Measurements from ENCODE around the gene MYL9. TPM values are rescaled to one million over a fixed set of nuclear protein-coding genes. Genes with fewer than 3 reads are reported as not detected.

The MYL9 gene
- total RNA-seq, 1 donor from 2014 or later: 128 TPM

- DNase-seq (ENCODE audit: low spot score): peak; percentile 52
- Mint-ChIP-seq H3K27ac (ENCODE audit: unreplicated experiment) (peak overlapping the region; percentile 91), H3K27me3 (ENCODE audit: unreplicated experiment) (peaks cover 20% of the 10 kb centered on the region), H3K4me3 (ENCODE audit: unreplicated experiment) (peak overlapping the region; percentile 98), H3K9me3 (ENCODE audit: unreplicated experiment) (no peaks in the 10 kb centered on the region), H3K4me1 (ENCODE audit: unreplicated experiment) (peaks cover 25% of the 10 kb centered on the region), H3K36me3 (ENCODE audit: low read depth, unreplicated experiment) (peaks cover 8% of the 10 kb centered on the region)
- TF ChIP-seq CTCF (IDR thresholded peaks at IDR 0.05; ENCODE audit: unreplicated experiment): no peak
Observed at GRCh38 chr20:36574366-36575135, 33.2 kb downstream of the MYL9 start.

- H3K4me3 Mint-ChIP-seq (ENCODE audit: unreplicated experiment): no peak overlapping the region
- peaks cover 18% of the 10 kb centered on the region for H3K36me3 Mint-ChIP-seq (ENCODE audit: low read depth, unreplicated experiment)
- no peak for DNase-seq (ENCODE audit: low spot score)
- peaks cover 25% of the 10 kb centered on the region for H3K4me1 Mint-ChIP-seq (ENCODE audit: unreplicated experiment)
- H3K27ac Mint-ChIP-seq (ENCODE audit: unreplicated experiment): no peak overlapping the region
- no peak for TF ChIP-seq CTCF (IDR thresholded peaks at IDR 0.05; ENCODE audit: unreplicated experiment)
- no peaks in the 10 kb centered on the region for H3K9me3 Mint-ChIP-seq (ENCODE audit: unreplicated experiment)
- peaks cover 17% of the 10 kb centered on the region for H3K27me3 Mint-ChIP-seq (ENCODE audit: unreplicated experiment)
Observed at GRCh38 chr20:36576081-36576445, 34.7 kb downstream of the MYL9 start.

GRCh38 chr20:36578356-36579041 is 37.2 kb downstream of the MYL9 start:
- peaks cover 8% of the 10 kb centered on the region for H3K4me1 Mint-ChIP-seq (ENCODE audit: unreplicated experiment)
- H3K27ac Mint-ChIP-seq (ENCODE audit: unreplicated experiment): no peak overlapping the region
- H3K36me3 Mint-ChIP-seq (ENCODE audit: low read depth, unreplicated experiment): peaks cover 18% of the 10 kb centered on the region
- H3K4me3 Mint-ChIP-seq (ENCODE audit: unreplicated experiment): no peak overlapping the region
- no peak for TF ChIP-seq CTCF (IDR thresholded peaks at IDR 0.05; ENCODE audit: unreplicated experiment)
- no peak for DNase-seq (ENCODE audit: low spot score)
- peaks cover 9% of the 10 kb centered on the region for H3K27me3 Mint-ChIP-seq (ENCODE audit: unreplicated experiment)
- no peaks in the 10 kb centered on the region for H3K9me3 Mint-ChIP-seq (ENCODE audit: unreplicated experiment)

GRCh38 chr20:36579996-36580545 is 38.8 kb downstream of the MYL9 start:
- H3K27ac Mint-ChIP-seq (ENCODE audit: unreplicated experiment): no peak overlapping the region
- H3K9me3 Mint-ChIP-seq (ENCODE audit: unreplicated experiment): no peaks in the 10 kb centered on the region
- peaks cover 3% of the 10 kb centered on the region for H3K4me1 Mint-ChIP-seq (ENCODE audit: unreplicated experiment)
- H3K4me3 Mint-ChIP-seq (ENCODE audit: unreplicated experiment): peak overlapping the region; percentile 31
- peaks cover 4% of the 10 kb centered on the region for H3K27me3 Mint-ChIP-seq (ENCODE audit: unreplicated experiment)
- TF ChIP-seq CTCF (IDR thresholded peaks at IDR 0.05; ENCODE audit: unreplicated experiment): no peak
- peaks cover 14% of the 10 kb centered on the region for H3K36me3 Mint-ChIP-seq (ENCODE audit: low read depth, unreplicated experiment)
- DNase-seq (ENCODE audit: low spot score): no peak

- Mint-ChIP-seq H3K27ac (ENCODE audit: unreplicated experiment) (no peak overlapping the region), H3K9me3 (ENCODE audit: unreplicated experiment) (no peaks in the 10 kb centered on the region), H3K4me3 (ENCODE audit: unreplicated experiment) (no peak overlapping the region), H3K36me3 (ENCODE audit: low read depth, unreplicated experiment) (peaks cover 15% of the 10 kb centered on the region), H3K4me1 (ENCODE audit: unreplicated experiment) (no peaks in the 10 kb centered on the region), H3K27me3 (ENCODE audit: unreplicated experiment) (peaks cover 3% of the 10 kb centered on the region)
- DNase-seq (ENCODE audit: low spot score): no peak
- TF ChIP-seq CTCF (IDR thresholded peaks at IDR 0.05; ENCODE audit: unreplicated experiment): no peak
Observed at GRCh38 chr20:36582322-36582721, 41.0 kb downstream of the MYL9 start.
